Thymus (tissue), 11 donors: ENCODE results near the gene SIT1. TPM values are rescaled to one million over a fixed set of nuclear protein-coding genes. Genes with fewer than 3 reads are reported as not detected.
"Not testable (repeated sequence)": the region's sequence is repeated elsewhere in the genome, so short reads cannot be mapped to it uniquely, and the experiment has no call there.

Source experiments
- DNase-seq, 9 donors: peaks; one replicate each; pipeline ENCODE4 v3.0.0-alpha.2; 2013; ENCODE audit warnings: low spot score in 9 of 9, low read depth in 6 of 9, missing footprints in 1 of 9
- H3K27ac ChIP-seq, 2 donors: one replicate each; pipeline ENCODE4 v1.5.1; 2013; ENCODE audit warnings: control low read depth in 1 of 2, low read depth in 1 of 2, low read length in 1 of 2, mild to moderate bottlenecking in 1 of 2, moderate library complexity in 1 of 2
- H3K27me3 ChIP-seq, 2 donors: one replicate each; pipeline ENCODE4 v1.5.1; 2013; ENCODE audit warnings: low read length in 1 of 2; ENCODE audit not compliant: control insufficient read depth in 2 of 2, insufficient read depth in 1 of 2
- H3K36me3 ChIP-seq, 2 donors: one replicate each; pipeline ENCODE4 v1.5.1; 2013; ENCODE audit warnings: low read length in 1 of 2, mild to moderate bottlenecking in 1 of 2, moderate library complexity in 1 of 2; ENCODE audit not compliant: control insufficient read depth in 2 of 2, insufficient read depth in 2 of 2
- H3K4me1 ChIP-seq, 2 donors: one replicate each; pipeline ENCODE4 v1.5.1; 2013; ENCODE audit warnings: low read length in 2 of 2; ENCODE audit not compliant: control insufficient read depth in 2 of 2, insufficient read depth in 2 of 2
- H3K4me3 ChIP-seq, 2 donors: one replicate each; pipeline ENCODE4 v1.5.1; 2013; ENCODE audit warnings: low read length in 2 of 2, control low read depth in 1 of 2, mild to moderate bottlenecking in 1 of 2
- H3K9me3 ChIP-seq, 2 donors: one replicate each; pipeline ENCODE4 v1.5.1; 2013; ENCODE audit warnings: low read length in 1 of 2, mild to moderate bottlenecking in 1 of 2; ENCODE audit not compliant: control insufficient read depth in 2 of 2, insufficient read depth in 1 of 2
- whole genome bisulfite sequencing: extraction: QIAGEN DNeasy Blood & Tissue Kit; methylation state at CpG from one replicate; pipeline ENCODE4 v1.1.7; 2013; 5-methylcytosine and 5-hydroxymethylcytosine counted together
- polyA plus RNA-seq: library from polyadenylated mRNA; stranded (reverse); fragments of 200-250 nt; gene quantifications from one replicate; pipeline ENCODE4 v1.2.3, GENCODE V29; 2013
- total RNA-seq: library from RNA; stranded (reverse); fragments of 120-200 nt; gene quantifications from one replicate; pipeline ENCODE4 v1.2.4, GENCODE V29; 2013
- donor health status: healthy.

SIT1 gene
- total and polyA plus RNA-seq, 2 donors, result 42.2 to 174 TPM

DNA sequence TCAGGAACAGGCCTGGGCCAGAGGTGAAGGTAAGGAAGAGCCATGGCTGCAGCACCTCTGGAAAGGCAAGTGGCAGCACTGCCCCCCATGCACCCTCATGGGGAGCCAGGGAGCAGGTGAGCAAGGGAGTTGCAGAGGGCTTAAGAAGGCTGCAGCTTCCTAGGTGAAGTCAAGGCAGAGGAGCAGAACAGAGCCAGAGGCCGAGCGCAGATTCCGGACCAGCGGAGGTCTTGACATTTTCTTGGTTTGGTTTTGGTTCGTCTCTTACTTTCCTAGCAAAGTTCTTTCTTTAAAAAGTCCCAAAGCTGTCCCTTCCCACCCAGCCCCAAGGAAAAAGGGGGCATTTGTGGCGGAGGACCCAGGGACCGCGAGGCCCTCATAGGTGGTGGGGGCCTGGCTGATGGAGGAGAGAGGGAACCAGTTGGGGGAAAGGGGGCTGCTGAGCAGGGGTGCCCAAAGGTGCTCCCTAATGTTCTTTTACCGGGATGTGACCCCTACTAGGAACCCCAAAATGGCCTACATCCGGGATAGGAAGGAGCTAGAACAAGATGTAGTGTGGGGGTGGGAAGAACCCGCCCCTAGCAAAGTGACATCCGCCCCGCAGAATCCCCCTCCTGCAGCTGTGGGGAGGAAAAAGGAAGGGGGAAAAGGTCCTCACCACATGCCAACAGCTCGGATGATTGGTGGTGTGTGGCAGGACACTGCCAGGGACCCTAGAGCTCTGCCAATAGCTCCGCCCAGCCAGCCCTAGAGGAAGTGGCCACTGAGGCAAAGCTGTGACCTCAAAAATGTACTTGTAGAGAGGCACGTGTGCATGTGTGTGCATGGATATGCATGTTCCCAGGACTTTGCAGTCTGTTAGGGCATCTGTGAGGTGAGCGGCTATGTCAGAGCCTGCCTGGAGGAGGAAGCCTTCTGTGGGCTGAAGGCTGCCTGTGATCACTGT, 31.6 kb downstream of the SIT1 start:
- DNase-seq, result peak in 6 of 9 donors; percentile 45 to 80 (median 56)
- H3K27ac ChIP-seq, result peak overlapping the region; percentile 76 to 88
- H3K4me1 ChIP-seq, result peaks cover 35 to 53% of the 10 kb centered on the region in 2 donors
- peaks cover 0 to 2% of the 10 kb centered on the region in 2 donors for H3K9me3 ChIP-seq
- 64% methylated on average over 17 of the region's 17 CpGs for WGBS
- H3K36me3 ChIP-seq, result no peaks in the 10 kb centered on the region
- no peaks in the 10 kb centered on the region for H3K27me3 ChIP-seq
- H3K4me3 ChIP-seq, result no peak overlapping the region

DNA sequence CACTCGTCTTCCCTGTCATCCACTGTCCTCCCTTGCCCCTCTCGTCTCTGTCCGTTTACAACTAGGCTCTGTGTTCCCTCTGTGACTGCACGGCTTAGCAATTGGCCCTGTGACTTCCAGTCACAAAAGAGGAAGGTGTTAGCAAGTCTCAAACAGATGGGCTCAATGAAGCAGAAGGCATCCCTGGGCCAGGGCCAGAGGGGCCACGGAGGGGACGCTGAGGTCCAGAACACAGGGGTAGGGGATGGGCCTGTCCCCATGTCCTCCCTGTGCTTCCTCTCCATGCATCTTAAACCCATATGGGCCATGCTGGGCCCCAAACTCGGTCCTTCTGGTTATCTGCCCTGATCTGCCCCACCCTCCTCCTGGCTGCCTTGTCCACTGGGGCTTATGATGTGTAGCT, 32.4 kb downstream of the SIT1 start, which contains the start of gene CD72:
TSS of gene CD72 (minus strand) at position 89 of the 403 bp plus-strand sequence. CDS start 110 bp downstream, outside the sequence.
- DNase-seq, result peak in 1 of 9 donors; percentile 31
- peak within 1 kb of the TSS; percentile 60 to 69 for H3K4me3 ChIP-seq

DNA sequence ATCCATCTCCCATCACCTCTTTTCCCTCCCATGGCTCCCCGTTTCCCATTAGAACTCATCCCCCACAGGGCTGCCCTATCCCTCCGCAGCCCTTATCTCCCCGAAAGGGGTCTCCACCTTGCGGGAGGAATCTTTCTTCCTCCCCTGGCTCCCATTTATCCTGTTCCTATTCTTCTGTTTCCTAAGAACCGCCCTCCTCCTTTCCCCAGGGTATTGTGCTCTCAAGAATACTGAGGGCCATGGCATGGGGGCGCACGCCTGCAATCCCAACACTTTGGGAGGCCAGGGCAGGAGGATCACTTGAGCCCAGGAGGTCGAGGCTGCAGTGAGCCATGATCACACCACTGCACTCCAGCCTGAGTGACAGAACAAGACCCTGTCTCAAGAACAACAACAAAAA, 33.2 kb downstream of the SIT1 start:
- no peak for DNase-seq
- Histone ChIP-seq H3K27me3 (no peaks in the 10 kb centered on the region), H3K4me1 (peaks cover 35 to 53% of the 10 kb centered on the region in 2 donors), H3K9me3 (peaks cover 0 to 2% of the 10 kb centered on the region in 2 donors), H3K36me3 (no peaks in the 10 kb centered on the region), H3K4me3 (peak overlapping the region; percentile 60 to 69), H3K27ac (peak overlapping the region in 1 of 2 donors; percentile 78)
- 78% methylated on average over 8 of the region's 8 CpGs for WGBS

More for the DNA sequence above, 32.4 kb downstream of the SIT1 start, which contains the start of gene CD72:
- peaks cover 0 to 2% of the 10 kb centered on the region in 2 donors for H3K9me3 ChIP-seq
- H3K4me1 ChIP-seq, result peaks cover 35 to 53% of the 10 kb centered on the region in 2 donors
- peak within 1 kb of the TSS; percentile 76 to 88 for H3K27ac ChIP-seq
- no peaks in the 10 kb centered on the region for H3K36me3 ChIP-seq
- 64% methylated on average over 7 of the region's 7 CpGs for WGBS
- H3K27me3 ChIP-seq, result no peaks in the 10 kb centered on the region

DNA sequence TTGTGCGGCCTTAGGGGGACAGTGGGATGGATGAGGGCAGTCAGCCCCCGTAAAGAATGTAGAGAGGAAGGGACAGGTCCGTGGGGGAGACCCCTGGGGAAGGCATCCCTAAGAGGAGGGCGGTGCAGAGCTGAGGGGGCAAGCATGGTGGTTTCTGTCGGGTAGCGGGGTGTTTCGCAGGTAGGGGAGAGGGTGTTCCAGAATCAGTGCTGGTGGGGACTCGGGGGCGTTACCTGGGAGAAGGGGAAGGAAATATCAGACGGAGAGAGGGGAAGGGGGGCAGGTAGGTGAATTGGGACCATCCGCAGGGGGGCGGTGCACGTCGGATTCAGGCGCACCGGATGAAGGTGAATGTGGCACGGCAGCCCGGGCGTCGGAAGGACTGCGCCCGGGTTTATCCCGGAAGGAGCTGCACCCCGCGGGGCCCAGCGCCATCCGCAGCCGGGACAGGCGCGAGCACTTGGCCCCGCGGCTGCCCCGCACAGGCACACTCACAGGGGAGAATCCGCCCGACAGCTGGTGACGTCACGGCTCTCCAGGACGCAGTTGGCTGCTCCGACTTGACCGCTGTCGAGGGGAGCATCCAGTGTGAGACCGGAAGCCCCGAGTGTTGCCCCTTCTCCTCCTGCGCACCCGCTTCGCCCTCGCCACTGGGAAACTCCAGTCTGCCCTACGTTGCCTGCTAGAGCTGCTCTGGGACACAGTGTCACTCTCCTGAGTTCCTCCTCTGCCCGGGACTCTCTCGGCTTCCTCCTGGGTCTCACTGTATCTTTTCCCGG, 33.9 kb downstream of the SIT1 start:
- Histone ChIP-seq H3K4me3 (peak overlapping the region; percentile 60 to 69), H3K9me3 (peaks cover 0 to 2% of the 10 kb centered on the region in 2 donors), H3K27me3 (no peaks in the 10 kb centered on the region), H3K36me3 (no peaks in the 10 kb centered on the region), H3K4me1 (peaks cover 35 to 53% of the 10 kb centered on the region in 2 donors), H3K27ac (peak overlapping the region; percentile 71 to 78)
- peak in 5 of 9 donors; percentile 49 to 83 (median 68) for DNase-seq
- 11% methylated on average over 51 of the region's 51 CpGs for WGBS

DNA sequence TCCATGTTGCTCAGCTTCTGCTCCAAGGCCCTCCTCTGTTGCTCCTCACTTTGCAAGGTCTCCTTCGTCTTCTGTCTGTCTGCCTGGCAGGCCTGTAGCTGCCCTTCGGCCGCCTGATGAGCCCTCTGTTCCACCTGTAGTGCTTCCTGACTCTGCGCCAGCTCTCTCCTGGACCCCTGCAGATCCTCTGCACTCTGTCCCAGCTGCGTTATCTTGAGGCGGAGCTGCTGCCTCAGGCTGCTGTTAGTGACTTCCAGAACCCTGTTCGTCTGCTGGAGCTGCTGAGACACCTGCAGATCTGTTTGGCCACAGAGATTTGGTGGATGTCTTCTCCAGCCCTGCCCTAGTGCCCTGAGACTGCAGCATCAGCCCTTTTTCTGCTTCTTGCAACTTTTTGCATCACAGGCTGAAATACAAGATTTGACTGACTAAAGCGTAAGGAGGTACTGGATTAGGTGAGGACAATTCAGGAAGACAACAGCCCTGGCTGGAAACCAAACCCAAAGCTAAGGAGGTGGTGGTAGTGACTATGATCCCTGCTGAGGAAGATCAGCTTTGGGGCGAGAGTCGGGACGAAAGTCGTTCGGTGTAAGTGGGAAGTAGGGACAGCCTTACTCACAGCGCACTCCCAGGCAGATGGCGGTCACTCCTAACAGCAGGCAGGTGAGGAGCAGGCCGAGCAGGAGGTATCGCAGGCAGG, 34.6 kb downstream of the SIT1 start:
- whole genome bisulfite sequencing, result 82% methylated on average over 17 of the region's 17 CpGs
- peak overlapping the region; percentile 60 to 69 for H3K4me3 ChIP-seq
- H3K27ac ChIP-seq, result peak overlapping the region; percentile 71 to 78
- H3K27me3 ChIP-seq, result no peaks in the 10 kb centered on the region
- H3K4me1 ChIP-seq, result peaks cover 35 to 53% of the 10 kb centered on the region in 2 donors
- peaks cover 0 to 2% of the 10 kb centered on the region in 2 donors for H3K9me3 ChIP-seq
- peak in 1 of 9 donors; percentile 68 for DNase-seq
- no peaks in the 10 kb centered on the region for H3K36me3 ChIP-seq

DNA sequence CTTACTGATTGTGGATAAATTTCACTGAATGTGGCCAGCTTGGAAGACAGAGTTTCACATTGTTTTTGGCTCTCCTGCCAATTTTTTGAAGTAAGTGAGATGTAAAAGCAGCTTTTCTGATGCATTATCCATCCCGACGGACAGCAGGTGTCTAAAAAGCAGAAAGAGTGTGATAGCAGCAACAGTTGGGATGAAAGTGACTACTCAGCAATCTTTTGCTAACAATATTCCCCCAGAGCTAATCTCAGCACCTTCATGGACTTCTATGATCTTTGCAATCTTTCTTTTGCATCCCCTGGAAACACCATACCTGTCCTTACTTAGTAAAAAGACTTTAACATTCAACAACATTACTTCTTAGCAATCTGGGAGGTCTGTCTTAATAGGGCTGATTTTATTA, 37.9 kb downstream of the SIT1 start:
- Histone ChIP-seq H3K27ac (no peak overlapping the region), H3K4me3 (no peak overlapping the region), H3K36me3 (peaks cover 24 to 25% of the 10 kb centered on the region in 2 donors), H3K4me1 (peaks cover 13 to 25% of the 10 kb centered on the region in 2 donors), H3K9me3 (no peaks in the 10 kb centered on the region), H3K27me3 (no peaks in the 10 kb centered on the region)
- WGBS, result 98% methylated on average over 2 of the region's 2 CpGs
- no peak for DNase-seq

DNA sequence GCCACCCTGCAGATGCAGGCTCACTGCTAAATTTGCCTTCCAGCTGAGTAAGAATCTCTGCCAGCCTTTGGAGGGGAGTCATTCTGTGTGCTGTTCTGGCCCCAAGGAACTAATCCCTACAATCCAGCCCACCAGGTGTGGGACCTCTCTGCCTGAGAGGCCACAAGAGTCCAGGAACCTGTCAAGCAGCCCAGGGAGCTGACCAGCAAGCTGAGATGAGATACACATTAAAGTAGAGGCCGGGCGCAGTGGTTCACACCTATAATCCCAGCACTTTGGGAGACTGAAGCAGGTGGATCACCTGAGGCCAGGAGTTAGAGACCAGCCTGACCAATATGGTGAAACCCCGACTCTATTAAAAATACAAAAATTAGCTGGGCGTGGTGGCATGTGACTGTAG, 38.7 kb downstream of the SIT1 start:
- not testable (repeated sequence) for DNase-seq, H3K9me3 ChIP-seq, H3K27ac ChIP-seq, H3K4me3 ChIP-seq, H3K27me3 ChIP-seq
- 97% methylated on average over 4 of the region's 4 CpGs for WGBS
- Histone ChIP-seq H3K36me3 (peaks cover 27 to 28% of the 10 kb centered on the region in 2 donors), H3K4me1 (peaks cover 8 to 18% of the 10 kb centered on the region in 2 donors)

DNA sequence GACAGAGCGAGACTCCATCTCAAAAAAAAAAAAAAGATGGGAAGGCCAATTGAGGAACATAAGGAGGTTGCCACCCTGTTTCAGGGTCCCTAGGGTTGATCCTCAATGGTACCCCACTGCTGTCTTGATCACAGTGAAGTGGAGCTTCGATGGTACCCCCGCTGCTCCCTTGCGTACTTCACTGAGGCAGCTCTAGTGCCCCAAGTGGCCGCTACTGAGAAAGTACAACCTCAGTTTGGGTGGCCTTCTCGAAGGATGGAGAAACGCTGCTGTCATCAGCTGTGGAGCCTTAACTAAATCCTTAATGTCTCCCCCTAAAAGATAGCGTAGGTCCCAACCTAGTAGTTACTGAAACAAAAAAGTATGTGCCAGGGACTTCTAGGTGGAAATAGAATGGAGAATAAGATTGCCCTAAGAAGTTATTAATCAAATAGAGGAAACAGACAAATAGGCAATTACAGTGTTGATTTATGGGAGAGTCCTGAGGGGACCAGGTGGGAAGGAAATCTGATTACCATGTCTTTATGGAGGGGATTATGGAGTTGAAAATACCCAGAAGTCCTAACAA, 39.4 kb downstream of the SIT1 start:
- H3K27ac ChIP-seq, result no peak overlapping the region
- 29% methylated on average over 8 of the region's 8 CpGs for WGBS

More for the DNA sequence above, 39.4 kb downstream of the SIT1 start:
- Histone ChIP-seq H3K4me1 (peaks cover 10 to 15% of the 10 kb centered on the region in 2 donors), H3K36me3 (peaks cover 27 to 31% of the 10 kb centered on the region in 2 donors), H3K27me3 (no peaks in the 10 kb centered on the region), H3K9me3 (no peaks in the 10 kb centered on the region), H3K4me3 (no peak overlapping the region)
- peak in 5 of 9 donors; percentile 41 to 76 (median 56) for DNase-seq
